ENCODE measurements around the gene SMIM27.
"Not testable (repeated sequence)": the region's sequence is repeated elsewhere in the genome, so short reads cannot be mapped to it uniquely, and the experiment has no call there.

Gene SMIM27, protein sequence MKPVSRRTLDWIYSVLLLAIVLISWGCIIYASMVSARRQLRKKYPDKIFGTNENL

DNA sequence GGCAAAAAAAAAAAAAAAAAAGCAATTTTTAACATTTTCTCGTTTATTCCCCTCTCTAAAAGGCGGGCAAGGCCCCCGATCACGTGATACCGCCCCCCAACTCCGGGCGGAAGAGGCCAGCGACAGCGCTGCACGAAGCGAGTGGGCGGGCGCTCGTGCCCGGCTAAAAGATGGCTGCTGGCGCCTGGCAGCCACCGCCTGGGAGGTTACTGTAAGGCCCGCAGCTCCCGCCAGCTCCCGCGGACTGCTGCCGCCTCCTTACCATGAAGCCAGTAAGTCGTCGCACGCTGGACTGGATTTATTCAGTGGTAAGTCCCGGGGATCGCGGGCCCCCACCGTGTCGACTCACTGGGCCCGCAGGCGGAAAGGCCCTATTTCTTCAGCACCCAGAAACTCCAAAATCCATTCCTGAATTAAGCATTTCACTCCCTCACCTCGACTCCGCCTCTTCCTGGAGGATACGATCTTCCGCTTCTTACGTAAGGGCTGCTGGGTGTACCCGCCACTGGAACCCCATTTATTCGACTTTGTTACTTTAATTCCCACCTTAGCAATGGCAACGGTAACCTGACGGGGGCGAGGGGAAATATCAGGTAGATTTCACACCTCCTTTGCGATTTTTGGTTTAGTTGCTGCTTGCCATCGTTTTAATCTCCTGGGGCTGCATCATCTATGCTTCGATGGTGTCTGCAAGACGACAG lies at the start of gene SMIM27, which contains the start of gene TOPORS:
Gene SMIM27 (plus strand): TSS at position 156 of the 701 bp plus-strand sequence. CDS start 108 bp downstream, at position 264.
Gene TOPORS (minus strand): TSS at position 415 of the 701 bp plus-strand sequence. CDS start 150 bp downstream, at position 265.
- peak; percentile 92 for DNase-seq

DNA sequence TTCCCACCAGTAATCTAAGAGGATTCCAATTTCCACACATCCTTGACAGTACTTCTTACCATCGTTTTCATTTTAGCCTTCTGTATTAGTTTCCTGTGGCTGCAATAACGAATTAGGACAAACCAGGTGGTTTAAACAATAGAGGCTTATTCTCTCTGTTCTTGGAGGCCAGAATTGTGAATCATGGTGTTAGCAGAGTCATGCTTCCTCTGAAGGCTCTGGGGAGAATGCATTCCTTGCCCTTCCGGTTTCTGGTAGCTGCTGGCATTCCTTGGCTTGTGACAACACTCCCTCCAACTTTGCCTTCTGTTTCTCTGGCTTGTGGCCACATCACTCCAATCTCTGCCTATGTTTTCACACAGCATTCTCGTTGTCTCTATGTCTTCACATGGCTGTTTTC lies 49.7 kb upstream of the SMIM27 start:
- DNase-seq = no peak

DNA sequence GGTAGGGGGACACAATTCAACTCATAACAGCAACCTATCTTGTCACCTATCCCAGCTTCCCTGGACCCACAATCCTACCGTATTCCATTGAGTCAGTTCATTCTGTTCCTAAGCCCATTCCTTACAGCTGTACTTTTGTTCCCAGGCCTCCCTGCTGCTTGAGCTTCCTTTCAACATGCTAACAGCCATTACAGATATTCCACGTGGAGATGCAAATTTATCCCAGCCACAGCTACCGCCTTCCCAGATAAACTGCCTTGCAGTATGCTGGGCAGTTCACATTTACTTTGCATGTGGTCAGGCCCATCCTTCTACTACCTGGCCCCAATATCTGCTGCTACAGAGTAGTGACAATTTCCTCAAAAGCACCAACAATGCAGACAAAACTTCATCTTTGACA lies 49.1 kb upstream of the SMIM27 start:
- DNase-seq = no peak

DNA sequence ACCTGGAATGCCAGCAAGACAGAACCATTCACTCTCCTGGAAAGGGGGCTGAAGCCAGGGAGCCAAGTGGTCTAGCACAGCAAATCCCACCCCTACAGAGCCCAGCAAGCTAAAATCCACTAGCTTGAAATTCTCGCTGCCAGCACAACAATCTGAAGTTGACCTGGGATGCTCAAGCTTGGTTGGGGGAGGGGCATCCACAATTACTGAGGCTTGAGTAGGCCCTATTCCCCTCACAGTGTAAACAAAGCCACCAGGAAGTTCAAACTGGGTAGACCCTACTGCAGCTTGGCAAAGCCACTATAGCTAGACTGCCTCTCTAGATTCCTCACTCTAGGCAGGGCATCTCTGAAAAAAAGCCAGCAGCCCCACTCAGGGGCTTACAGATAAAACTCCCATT lies 43.4 kb upstream of the SMIM27 start:
- DNase-seq = no peak

DNA sequence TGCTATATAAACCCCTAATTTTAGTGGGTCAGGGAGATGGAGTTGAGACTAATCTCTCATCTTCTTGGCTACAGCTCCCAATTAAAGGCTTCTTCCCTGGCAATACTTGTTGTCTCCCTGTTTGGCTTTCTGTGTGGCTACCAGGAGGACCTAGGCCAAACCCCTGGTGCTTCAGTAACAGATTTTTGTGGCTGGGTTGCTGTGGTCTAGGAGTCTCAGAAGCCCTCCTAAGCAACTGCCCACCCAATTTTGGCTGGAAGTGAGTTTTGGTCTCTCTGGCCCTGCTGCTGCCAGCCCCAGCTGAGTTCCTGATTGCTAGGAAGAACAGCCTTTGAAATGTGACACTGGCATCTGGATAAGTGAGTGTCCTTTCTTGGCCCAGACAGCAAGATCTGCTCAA lies 35.9 kb upstream of the SMIM27 start:
- DNase-seq = no peak

DNA sequence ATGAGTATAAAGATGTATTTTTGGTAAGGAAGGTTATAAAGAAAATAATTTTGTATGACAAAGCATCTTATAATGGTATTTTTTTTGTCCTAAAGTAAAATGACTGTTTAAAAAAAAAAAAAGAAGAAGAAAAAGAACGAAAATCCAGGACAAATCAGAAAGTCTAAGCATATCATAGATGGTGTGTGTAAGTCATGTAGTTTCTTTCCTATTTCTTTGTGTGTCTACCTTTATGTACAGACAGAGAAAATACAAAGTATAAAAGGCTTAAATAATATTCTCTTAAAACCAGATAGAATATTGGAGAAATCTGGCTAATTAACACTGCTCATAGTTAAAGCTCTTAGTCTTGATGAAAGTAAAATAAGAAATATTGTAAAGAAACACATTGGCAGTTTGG lies 33.9 kb upstream of the SMIM27 start:
- no peak for DNase-seq

DNA sequence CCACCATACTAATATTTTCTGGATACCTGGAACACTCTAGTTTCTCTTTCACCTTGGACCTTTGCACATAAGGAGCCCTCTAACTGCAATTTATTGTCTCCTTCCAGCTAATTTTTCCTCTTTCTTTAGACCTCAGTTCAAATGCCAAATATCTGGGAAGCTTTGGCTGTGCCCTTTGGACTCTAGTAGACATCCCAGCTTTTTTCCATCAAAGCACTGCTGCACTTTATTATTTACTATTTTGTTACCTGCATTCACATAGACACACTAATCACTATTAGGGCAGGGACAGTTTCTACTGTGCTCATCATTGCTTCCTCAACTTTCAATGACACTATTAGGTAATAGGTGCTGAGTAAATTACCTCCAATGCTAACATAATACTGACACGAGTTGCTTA lies 28.2 kb upstream of the SMIM27 start:
- DNase-seq = no peak

DNA sequence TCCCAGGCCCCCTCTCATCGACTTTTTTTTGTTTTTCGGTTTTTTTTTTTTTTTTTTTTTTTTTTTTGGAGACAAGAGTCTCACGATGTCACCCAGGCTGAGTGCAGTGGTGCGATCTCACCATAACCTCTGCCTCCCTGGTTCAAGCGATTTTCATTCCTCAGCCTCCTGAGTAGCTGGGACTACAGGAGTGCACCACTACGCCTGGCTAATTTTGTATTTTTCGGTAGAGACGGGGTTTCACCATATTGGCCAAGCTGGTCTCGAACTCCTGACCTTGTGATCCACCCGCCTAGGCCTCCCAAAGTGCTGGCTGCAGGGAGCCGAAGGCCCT lies 27.6 kb upstream of the SMIM27 start:
- not testable (repeated sequence) for DNase-seq

DNA sequence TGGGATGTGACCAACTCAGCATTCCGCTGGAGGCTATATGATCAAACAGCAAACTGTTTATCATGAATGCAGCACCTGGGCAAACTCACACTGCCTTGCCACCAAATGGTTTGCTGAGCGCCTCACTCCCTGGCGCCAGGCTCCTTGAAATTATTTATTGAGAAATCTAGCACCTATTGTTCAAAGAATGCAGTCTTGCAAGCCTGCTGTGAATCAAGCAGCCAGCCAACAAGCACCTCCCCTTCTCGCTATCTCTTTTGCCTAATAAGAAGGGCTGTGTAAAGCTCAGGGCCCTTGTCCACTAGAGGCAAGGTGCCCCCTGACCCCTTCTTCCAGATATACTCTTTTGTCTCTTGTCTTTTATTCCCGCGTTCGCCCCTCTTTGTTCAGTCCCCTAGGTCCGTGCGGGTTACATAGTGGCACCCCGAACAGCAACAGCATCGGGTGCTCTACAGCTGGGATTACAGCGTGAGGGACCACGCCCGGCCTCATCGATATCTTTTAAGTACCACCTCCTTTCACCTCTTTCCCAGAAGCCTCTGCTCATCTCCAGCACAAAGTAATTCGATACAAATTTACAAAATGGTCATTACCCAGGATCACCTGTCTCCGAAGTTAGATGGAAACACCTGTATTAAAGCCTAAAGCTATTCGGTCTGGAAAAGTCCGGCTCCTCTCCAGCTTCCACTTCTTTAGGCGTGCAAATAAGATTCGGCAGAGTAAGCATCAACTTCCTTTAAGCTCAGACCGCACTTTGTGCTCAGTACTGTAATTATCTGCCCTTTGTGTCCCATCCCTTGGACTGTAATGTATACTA lies 27.0 kb upstream of the SMIM27 start:
- DNase-seq = no peak

DNA sequence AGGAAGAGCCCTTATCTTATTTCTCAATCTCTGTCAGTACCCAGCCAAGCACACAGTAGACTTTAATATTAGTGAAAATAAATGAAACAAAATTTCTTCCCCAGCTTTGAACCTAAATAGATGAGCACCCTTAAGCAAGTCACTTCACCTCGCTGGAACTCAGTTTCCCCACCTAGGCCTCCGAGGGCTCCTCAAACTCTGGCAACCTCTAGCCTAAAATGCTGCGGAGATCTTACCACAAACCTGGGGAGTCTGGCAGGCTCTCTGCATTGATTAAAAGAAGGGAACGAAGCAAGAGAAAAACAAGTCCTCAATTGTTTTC lies 26.5 kb upstream of the SMIM27 start:
- DNase-seq = no peak

DNA sequence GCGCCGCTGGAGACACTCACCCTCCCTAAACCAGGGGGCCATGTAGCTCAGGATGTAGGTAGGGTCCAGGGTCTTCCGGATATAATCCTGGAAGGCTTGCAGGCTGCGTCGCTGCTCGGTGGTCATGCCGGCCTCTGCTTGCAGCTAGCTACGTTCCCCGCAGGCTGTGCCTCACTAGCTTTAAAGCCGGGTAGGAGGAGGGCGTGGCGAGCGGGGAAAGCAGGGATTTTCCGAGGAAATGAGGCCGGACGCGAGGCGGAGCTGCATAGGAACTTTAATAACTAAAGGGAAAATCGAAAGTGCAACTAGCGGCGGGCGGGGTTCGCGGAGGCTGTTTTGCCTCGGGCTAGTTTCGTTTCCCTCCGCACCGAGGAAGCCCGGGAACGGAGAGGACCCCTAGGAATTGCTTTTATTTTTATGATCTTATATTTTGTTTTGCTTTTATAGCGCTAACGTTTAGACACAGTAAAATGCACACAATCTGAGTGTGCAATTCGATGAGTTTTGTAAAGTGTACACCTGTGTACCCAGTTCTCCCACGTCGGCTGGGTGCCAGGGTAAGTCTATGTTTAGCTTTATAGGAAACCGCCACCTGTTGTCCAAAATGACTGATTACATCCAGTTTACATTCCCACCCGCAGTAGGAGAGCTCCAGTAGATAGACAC lies 26.0 kb upstream of the SMIM27 start, which contains the start of gene RIGI:
Gene RIGI (minus strand): TSS at position 156 of the 666 bp plus-strand sequence. CDS start 30 bp downstream, at position 126.
- DNase-seq = peak; percentile 88

DNA sequence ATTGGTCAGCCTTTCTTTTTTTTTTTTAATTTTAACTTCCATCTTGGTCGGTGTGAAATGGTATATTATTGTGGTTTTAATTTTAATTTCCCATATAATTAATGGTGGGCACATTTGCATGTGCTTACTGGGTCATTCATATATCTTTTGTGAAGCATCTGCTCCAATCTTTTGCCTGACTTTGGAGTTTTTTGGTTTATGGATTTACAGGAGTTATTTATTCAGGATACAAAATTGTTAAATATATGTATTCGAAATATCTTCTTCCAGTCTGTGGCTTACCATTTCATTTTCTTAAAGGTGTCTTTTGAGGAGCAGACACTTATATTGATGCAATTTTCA lies 25.4 kb upstream of the SMIM27 start:
- no peak for DNase-seq

DNA sequence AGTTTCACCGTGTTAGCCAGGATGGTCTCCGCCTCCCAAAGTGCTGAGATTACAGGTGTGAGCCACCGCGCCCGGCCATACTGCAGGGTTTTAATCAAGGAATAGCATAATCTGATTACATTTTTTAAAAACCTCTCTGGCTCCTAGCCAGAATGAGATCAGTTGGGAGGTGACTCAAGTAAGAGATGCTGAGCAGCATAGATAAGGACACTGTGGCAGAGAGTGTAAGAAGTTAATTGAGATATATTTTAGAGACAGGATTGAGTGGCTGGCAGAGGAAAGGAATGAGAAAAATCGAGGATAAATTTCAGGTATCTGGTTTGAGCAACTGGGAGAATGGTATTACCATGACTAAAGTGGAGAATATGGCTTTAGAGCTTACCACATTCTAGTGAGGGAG lies 18.8 kb upstream of the SMIM27 start:
- no peak for DNase-seq

DNA sequence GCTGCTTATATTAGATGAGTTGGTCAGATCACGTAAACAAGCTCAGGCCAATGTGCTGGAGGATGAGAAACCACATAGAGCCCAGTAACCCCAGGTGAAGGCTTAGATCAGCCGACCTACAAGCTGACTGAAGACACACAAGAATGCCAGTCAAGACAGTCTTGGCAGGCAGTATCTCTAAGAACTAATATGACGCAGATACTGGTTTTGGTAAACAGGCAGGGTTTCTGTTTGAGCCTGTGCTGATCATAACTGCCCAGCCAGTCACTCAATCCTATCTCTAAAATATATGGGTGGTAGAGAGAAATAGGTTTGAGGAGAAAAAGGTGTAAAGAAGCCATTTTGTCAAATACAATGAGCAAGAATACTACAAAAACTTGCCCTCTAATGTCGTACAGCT lies 18.3 kb upstream of the SMIM27 start:
- DNase-seq = no peak

DNA sequence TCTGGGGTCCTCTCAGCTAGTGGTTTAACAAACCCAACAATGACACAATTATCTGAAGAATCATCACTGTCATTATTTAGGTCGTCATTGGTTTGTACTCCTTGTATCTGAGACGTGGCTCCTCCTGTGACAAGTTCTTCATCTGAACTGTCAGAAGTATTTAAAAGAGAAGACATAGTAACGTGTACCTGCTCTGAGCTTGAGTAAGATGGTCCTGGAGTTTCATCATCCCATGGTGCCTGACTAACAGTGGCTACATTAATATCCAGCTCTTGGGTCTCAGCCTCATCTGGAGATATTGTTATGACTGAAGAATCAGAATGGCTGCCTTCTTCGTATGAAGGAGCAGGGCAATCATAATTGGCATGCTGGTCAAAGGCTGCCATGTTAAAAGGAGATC lies 9.1 kb upstream of the SMIM27 start:
- DNase-seq = no peak

DNA sequence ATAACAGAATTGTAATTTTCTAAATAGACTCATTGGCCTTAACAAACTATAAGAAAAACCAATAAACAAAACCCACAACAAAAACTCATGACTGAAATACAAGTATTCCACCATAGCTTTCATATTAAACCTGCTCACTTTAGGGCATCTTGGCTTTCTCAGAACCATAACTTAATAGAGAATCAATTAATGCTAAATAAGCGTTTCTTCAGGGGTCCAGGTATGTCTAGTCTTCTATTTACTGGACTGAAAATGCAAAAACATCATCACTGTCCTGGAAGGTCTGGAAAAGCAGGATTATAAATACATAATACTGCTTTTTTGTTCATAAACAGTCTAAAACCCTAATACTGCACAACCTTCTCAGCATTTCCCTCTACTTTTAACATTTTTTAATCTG lies 6.2 kb upstream of the SMIM27 start:
- DNase-seq = no peak

DNA sequence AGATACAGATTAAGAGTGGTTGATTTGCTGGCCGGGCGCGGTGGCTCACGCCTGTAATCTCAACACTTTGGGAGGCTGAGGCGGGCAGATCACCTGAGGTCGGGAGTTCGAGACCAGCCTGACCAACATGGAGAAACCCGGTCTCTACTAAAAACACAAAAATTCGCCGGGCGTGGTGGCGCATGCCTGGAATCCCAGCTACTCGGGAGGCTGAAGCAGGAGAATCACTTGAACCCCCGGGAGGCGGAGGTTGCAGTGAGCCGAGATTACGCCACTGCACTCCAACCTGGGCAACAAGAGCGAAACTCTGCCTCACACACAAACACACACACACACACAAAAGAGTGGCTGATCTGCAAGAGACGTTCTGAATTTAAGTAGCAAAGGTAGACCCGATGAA lies 3.9 kb upstream of the SMIM27 start:
- DNase-seq = not testable (repeated sequence)

DNA sequence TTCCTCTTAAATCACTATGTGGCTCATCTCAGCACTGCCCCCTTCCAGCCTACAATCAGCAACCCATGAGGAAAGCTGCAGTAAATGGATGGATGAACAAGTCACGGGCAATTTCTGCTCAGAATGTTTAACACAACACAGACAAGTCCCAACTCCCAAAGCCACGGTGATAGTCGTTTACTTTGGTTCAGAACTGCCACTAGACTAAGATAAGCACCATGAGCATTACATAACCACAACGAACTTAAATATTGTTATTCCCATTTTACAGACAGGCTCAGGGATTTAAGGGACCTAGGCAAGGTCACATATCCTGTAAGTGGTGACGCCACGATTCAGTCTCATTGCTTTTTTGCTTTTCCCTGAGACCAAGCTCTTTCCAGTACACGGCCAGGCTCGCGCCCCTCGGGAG lies 2.0 kb upstream of the SMIM27 start:
- peak; percentile 21 for DNase-seq

DNA sequence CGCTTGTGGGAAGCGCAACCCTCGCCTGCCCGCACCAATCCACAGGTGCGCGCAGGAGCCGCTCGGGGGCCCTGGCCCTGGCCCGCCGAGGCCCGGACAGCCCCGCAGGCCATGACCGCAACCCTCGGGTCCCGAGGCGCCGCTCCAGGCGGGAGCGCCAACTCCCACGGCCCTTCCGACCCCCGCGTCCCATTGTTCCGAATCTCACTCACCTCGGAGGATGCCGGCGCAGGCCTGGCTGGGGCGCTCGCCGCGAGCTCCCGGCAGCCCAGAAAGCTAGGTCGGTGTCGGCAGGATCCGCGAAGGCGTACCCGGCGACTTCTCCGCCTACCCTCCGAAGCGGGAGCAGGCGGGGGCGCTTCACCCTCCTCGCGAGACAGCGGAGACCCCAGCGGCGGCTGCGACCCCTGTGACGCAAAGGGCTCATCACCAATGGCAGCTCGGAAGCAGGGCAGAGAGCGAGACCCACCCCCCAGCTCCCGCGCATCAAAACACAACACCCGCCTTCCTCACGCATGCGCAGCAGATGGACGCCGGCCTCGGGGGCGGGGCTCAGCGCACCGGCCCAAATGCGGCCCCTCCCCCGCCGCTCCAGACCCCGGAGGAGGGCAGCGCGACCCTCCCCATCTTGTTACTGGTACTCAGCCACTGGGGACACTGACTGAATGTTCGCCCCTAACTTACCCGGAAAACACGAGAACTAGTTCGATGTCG lies 1.4 kb upstream of the SMIM27 start:
- DNase-seq = peak; percentile 94

DNA sequence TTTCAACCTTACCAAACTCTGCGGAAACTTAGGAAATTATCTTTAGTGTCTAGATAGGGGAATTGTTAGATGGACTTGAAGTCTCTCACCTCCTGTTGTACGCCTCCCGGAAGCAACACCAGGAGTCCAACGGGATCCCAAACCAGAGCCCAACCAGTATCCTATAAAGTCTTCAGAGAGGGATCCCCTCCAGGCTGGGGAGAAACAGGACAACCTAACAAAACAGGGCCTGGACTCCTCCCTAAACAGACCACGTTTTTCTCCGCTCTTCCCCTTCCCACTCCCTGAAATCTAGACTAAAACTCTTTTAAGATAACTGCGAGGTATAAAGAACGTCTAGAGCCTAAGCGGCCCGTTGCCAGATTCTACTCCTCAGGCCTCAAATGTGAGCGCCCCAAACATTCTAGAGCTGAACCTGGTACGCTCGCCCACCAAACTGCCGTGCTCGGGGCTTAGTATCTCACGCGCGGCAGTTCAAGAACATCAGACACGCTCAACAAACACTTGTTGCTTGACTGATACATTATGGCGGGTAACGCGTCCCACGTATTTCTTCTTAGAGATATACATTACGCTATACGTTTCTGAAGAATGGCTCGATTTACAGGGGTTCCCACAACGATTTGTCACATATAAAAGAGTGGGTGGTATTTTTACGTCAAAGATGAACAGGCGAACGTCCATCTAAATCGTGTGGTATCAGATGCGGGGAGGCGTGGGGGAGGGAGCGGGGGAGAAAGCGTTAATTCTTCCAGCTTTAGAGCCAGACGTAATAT lies 663 bp upstream of the SMIM27 start:
- DNase-seq = peak; percentile 69

DNA sequence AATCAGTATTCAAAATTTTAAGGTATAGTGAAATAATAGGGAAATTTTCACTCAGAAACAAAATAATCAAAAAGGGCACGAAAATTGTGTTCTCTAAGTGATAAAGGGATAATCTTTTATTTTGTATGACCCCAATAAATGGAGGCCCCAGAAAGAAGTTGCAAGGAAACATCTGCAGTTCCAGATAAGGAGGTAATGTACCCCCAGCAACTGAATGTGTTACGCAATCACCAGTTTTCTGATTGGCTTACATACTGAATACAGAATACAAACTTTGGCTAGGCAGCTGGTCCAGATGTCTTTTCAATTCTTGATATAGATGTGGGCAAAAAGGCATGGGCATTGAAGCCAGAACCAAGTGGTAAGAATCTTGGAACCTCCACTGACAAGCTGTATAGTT lies 2.0 kb downstream of the SMIM27 start:
- DNase-seq = no peak

DNA sequence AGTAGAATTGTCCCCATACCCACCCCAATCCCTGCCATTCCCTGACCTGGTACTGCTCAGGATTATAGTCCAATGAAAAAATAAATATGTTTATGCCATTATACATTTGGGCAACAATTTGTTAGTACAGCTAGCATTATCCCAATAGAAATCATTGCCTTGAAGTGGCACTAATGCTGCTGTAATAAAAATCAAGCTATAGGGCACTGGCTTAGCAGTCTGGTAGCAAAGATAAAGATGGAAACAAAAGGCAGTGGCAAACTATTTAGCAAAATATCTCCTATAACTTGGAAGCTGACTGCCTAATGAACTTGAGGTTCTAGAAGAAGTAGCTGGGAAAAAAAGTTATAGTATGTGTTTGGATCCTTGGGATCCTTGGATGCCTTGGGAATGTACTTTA lies 2.5 kb downstream of the SMIM27 start:
- DNase-seq = no peak
